K562 (cell line): Measurements from ENCODE around the gene GFRA4. TPM values are rescaled to one million over a fixed set of nuclear protein-coding genes. Genes with fewer than 3 reads are reported as not detected.

Source experiments
- CREB1 ChIP-seq, 2 experiments: sonication (generic) in 1 of 2; formaldehyde crosslinking in 1 of 2; IDR thresholded peaks; 2 replicates each; pipeline versions ENCODE4 v1.6.1 to v1.8.0; 2012 to 2022; ENCODE audit warnings: inconsistent platforms in 1 of 2, mild to moderate bottlenecking in 1 of 2, missing genetic modification reagents in 1 of 2, moderate library complexity in 1 of 2
- DLX4 ChIP-seq: fragments of 250-450 bp; sonication (Bioruptor Pico); IDR thresholded peaks from 2 replicates; pipeline ENCODE4 v1.6.1; 2021; ENCODE audit warnings: mild to moderate bottlenecking
- ELF2 ChIP-seq: fragments of 250-450 bp; sonication (Bioruptor Pico); IDR thresholded peaks from 2 replicates; pipeline ENCODE4 v1.5.0; 2021; ENCODE audit warnings: mild to moderate bottlenecking
- IRF2 ChIP-seq: sonication (generic); formaldehyde crosslinking; IDR thresholded peaks from 2 replicates; pipeline ENCODE4 v1.8.1; 2022; ENCODE audit warnings: mild to moderate bottlenecking, missing genetic modification reagents
- MAX ChIP-seq: sonication (generic); formaldehyde crosslinking; IDR thresholded peaks from 2 replicates; pipeline ENCODE4 v1.9.0; 2022; ENCODE audit warnings: mild to moderate bottlenecking, missing genetic modification reagents
- MCM2 ChIP-seq: fragments of 450-650 bp; IDR thresholded peaks from 2 replicates; pipeline ENCODE4 v1.6.1; 2017; ENCODE audit warnings: low read depth, mild to moderate bottlenecking
- MNT ChIP-seq, 2 experiments: fragments of 450-650 bp; conservative IDR thresholded peaks; 2 replicates each; pipeline ENCODE4 v1.6.1; 2017; ENCODE audit warnings: mild to moderate bottlenecking in 2 of 2, moderate library complexity in 2 of 2
- POLR2AphosphoS5 ChIP-seq: IDR thresholded peaks from 2 replicates; pipeline ENCODE4 v1.6.1; 2011; ENCODE audit warnings: mild to moderate bottlenecking, low read depth, low read length, moderate library complexity; ENCODE audit not compliant: control insufficient read depth, insufficient read depth
- SMAD2 ChIP-seq: fragments of 150-350 bp; IDR thresholded peaks from 2 replicates; pipeline ENCODE4 v1.6.1; 2014; ENCODE audit warnings: low read depth, mild to moderate bottlenecking, low read length
- THRA ChIP-seq: fragments of 450-650 bp; IDR thresholded peaks from 2 replicates; pipeline ENCODE4 v1.6.1; 2017; ENCODE audit warnings: mild to moderate bottlenecking, moderate library complexity
- U2AF1 ChIP-seq: fragments of 200-400 bp; formaldehyde crosslinking; optimal IDR thresholded peaks from 2 replicates; pipeline ENCODE3; 2017; ENCODE audit warnings: mild to moderate bottlenecking, low read depth, low read length, moderate library complexity
- ZNF175 ChIP-seq: fragments of 200-800 bp; sonication (Bioruptor generic); IDR thresholded peaks from 2 replicates; pipeline ENCODE4 v1.6.1; 2016; ENCODE audit warnings: low read depth, mild to moderate bottlenecking, missing genetic modification characterization, missing compliant biosample characterization
- ZNF347 ChIP-seq: fragments of 450-650 bp; formaldehyde crosslinking; IDR thresholded peaks from 2 replicates; pipeline ENCODE4 v1.4.0; 2020; ENCODE audit warnings: low read depth, mild to moderate bottlenecking, moderate library complexity
- ZNF584 ChIP-seq: fragments of 200-800 bp; sonication (Bioruptor generic); IDR thresholded peaks from 2 replicates; pipeline ENCODE4 v1.6.1; 2016; ENCODE audit warnings: low read depth, mild to moderate bottlenecking, missing genetic modification characterization, missing compliant biosample characterization
- polyA plus RNA-seq, 8 experiments: library from polyadenylated mRNA; depleted of rRNA in 4 of 8; stranded (reverse) in 5 of 8; unstranded in 3 of 8; fragments of >200 nt; fragmentation: Nextera tagmentation in 2 of 8; fragmentation: Illumina TruSeq in 1 of 8; extraction: Ambion mirVana in 2 of 8; extraction: Trizol in 1 of 8; gene quantifications; 2 replicates each; pipeline versions ENCODE4 v1.2.1 to v1.2.3, GENCODE V29; 2011 to 2014; ENCODE audit warnings: inconsistent platforms in 1 of 8, missing spikeins in 1 of 8
- total RNA-seq, 7 experiments: library from RNA; depleted of rRNA in 6 of 7; stranded (reverse); fragments of >200 nt in 6 of 7; fragmentation: Illumina TruSeq in 2 of 7; extraction: Trizol in 2 of 7; gene quantifications; 2 replicates each; pipeline versions ENCODE4 v1.2.1 to v1.2.3, GENCODE V29; 2011 to 2021; ENCODE audit warnings: low replicate concordance in 1 of 7
- TF ChIP-seq, protein P1 (sequence below), 2 experiments: fragments of 250-450 bp in 1 of 2; fragments of 450-650 bp in 1 of 2; sonication (Bioruptor Pico) in 1 of 2; IDR thresholded peaks; 2 replicates each; pipeline versions ENCODE4 v1.6.1 to v1.8.0; 2016 to 2021; ENCODE audit warnings: mild to moderate bottlenecking in 2 of 2, moderate library complexity in 2 of 2, missing compliant biosample characterization in 1 of 2, missing genetic modification characterization in 1 of 2
- TF ChIP-seq, protein P2 (sequence below): IDR thresholded peaks from 3 replicates; pipeline ENCODE4 v1.6.1; 2011; ENCODE audit warnings: borderline replicate concordance, mild to moderate bottlenecking, moderate library complexity; ENCODE audit not compliant: insufficient read length; ENCODE audit errors: extremely low read depth
- TF ChIP-seq, protein P3 (sequence below): fragments of 250-450 bp; sonication (Bioruptor Pico); IDR thresholded peaks from 2 replicates; pipeline ENCODE4 v1.5.1; 2021; ENCODE audit warnings: mild to moderate bottlenecking

The GFRA4 gene
- total and polyA plus RNA-seq, 9 of the 15 experiments (the other 6 are each of a cell fraction or from before 2014, with no cell fraction given): not detected

DNA sequence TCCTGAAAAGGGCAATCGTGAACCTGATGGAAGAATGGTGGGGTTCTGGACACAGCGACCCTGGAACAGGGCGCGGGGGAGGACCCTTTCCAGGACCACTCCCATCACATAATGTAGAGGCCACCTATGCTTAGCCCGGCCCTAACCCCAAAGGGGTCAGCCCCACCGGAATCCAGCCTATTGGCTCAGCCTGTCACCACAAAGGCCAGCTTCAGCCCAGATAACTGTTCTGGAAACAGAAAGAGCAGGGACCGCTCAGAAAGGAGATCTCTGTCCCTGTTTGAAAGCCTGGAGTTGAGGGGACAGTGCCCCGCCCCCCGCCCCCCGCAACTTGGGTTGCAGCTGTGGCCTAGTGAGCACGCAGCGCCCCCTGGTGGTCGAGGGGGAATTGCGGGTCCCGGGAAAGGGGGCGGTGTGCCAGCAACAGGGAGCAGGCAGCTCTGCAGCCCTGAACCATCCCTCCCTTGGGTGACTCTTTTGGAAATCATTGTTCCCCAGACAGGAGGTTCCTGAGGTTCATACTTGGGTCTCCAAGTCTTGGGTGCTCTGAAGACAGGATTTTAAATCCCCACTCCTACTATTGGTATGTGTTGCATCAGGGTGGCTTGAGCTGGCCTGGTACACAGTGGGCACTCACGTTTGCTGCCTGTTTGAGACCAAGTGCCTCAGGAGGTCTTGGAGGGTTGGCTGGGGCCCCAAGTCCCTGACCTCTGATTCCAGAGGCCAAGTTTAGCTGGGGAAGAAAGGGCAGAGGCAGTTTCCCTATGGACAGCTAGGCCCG is 47.7 kb upstream of the GFRA4 start (continued):
- TF ChIP-seq, protein P1, sequence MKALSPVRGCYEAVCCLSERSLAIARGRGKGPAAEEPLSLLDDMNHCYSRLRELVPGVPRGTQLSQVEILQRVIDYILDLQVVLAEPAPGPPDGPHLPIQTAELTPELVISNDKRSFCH (CRISPR knock-in tag; IDR thresholded peaks at IDR 0.05): no peak
- TF ChIP-seq, protein P1 (tag; IDR thresholded peaks at IDR 0.05): no peak
- TF ChIP-seq ZNF175: no peak
- TF ChIP-seq MNT (conservative IDR thresholded peaks at IDR 0.05): no peak
- TF ChIP-seq MAX (CRISPR knock-in tag): no peak
- TF ChIP-seq POLR2AphosphoS5: no peak
- no peak for TF ChIP-seq U2AF1
- TF ChIP-seq THRA: no peak
- TF ChIP-seq, protein P2, sequence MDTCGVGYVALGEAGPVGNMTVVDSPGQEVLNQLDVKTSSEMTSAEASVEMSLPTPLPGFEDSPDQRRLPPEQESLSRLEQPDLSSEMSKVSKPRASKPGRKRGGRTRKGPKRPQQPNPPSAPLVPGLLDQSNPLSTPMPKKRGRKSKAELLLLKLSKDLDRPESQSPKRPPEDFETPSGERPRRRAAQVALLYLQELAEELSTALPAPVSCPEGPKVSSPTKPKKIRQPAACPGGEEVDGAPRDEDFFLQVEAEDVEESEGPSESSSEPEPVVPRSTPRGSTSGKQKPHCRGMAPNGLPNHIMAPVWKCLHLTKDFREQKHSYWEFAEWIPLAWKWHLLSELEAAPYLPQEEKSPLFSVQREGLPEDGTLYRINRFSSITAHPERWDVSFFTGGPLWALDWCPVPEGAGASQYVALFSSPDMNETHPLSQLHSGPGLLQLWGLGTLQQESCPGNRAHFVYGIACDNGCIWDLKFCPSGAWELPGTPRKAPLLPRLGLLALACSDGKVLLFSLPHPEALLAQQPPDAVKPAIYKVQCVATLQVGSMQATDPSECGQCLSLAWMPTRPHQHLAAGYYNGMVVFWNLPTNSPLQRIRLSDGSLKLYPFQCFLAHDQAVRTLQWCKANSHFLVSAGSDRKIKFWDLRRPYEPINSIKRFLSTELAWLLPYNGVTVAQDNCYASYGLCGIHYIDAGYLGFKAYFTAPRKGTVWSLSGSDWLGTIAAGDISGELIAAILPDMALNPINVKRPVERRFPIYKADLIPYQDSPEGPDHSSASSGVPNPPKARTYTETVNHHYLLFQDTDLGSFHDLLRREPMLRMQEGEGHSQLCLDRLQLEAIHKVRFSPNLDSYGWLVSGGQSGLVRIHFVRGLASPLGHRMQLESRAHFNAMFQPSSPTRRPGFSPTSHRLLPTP: no peak
- no peak for TF ChIP-seq ZNF584 (CRISPR knock-in tag)
- no peak for TF ChIP-seq IRF2 (CRISPR knock-in tag)
- no peak for TF ChIP-seq SMAD2
- no peak for TF ChIP-seq DLX4 (CRISPR knock-in tag)
- no peak for TF ChIP-seq CREB1 (IDR thresholded peaks at IDR 0.05)
- TF ChIP-seq CREB1 (CRISPR knock-in tag; IDR thresholded peaks at IDR 0.05): no peak
- TF ChIP-seq ZNF347 (CRISPR knock-in tag): no peak
- no peak for TF ChIP-seq ELF2 (CRISPR knock-in tag)
- TF ChIP-seq MCM2: no peak
- TF ChIP-seq, protein P3, sequence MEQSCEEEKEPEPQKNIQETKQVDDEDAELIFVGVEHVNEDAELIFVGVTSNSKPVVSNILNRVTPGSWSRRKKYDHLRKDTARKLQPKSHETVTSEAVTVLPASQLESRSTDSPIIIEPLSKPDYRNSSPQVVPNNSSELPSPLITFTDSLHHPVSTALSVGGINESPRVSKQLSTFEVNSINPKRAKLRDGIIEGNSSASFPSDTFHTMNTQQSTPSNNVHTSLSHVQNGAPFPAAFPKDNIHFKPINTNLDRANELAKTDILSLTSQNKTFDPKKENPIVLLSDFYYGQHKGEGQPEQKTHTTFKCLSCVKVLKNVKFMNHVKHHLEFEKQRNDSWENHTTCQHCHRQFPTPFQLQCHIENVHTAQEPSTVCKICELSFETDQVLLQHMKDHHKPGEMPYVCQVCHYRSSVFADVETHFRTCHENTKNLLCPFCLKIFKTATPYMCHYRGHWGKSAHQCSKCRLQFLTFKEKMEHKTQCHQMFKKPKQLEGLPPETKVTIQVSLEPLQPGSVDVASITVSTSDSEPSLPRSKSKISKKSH: no peak
